B cell (primary cell): Measurements from ENCODE around the gene ARHGEF17. TPM values are rescaled to one million over a fixed set of nuclear protein-coding genes. Genes with fewer than 3 reads are reported as not detected.

ENCODE experiments used
- ATAC-seq: fragments of 200-7000 bp; cut with Tn5 transposase; one replicate; pipeline ENCODE4 v1.10.0; 2021; ENCODE audit warnings: low read depth, mild to moderate bottlenecking, moderate number of reproducible peaks, moderate library complexity
- CTCF ChIA-PET: fragments of 350-600 bp; sonication (Branson Sonifier 250); formaldehyde crosslinking; loops from one replicate; lab custom pipeline; 2021; ENCODE audit warnings: antibody characterized with exemption, inconsistent platforms; lab: Charles Lee
- POLR2A ChIA-PET: fragments of 350-600 bp; sonication (Branson Sonifier 250); formaldehyde crosslinking; loops from one replicate; lab custom pipeline; 2021; ENCODE audit warnings: antibody characterized with exemption; lab: Charles Lee
- DNase-seq: peaks from one replicate; pipeline ENCODE4 v3.0.0; 2013
- H2AFZ ChIP-seq: 2 replicates; pipeline ENCODE4 v1.6.1; 2012; ENCODE audit warnings: mild to moderate bottlenecking, low read depth, low read length; ENCODE audit not compliant: insufficient read depth, poor library complexity, severe bottlenecking
- H3K27ac ChIP-seq, 2 donors: 1 replicate in 1 of 2; 2 replicates in 1 of 2; pipeline ENCODE4 v1.5.1; 2012 to 2013; ENCODE audit warnings: low read length in 2 of 2, mild to moderate bottlenecking in 2 of 2, moderate library complexity in 1 of 2
- H3K27me3 ChIP-seq, 4 experiments: fragments of 200-600 bp in 1 of 4; sonication (generic) in 1 of 4; replicated peaks in 1 of 4; 1 replicate in 2 of 4; 2 replicates in 2 of 4; pipeline versions ENCODE4 v1.6.1 to v1.7.0; 2013 to 2016; ENCODE audit warnings: low read length in 3 of 4, mild to moderate bottlenecking in 2 of 4, mixed read lengths in 1 of 4, moderate library complexity in 1 of 4; ENCODE audit not compliant: insufficient read depth in 4 of 4, control insufficient read depth in 3 of 4; ENCODE audit errors: control extremely low read depth in 1 of 4
- H3K36me3 ChIP-seq, 2 experiments: replicated peaks in 1 of 2; 1 replicate in 1 of 2; 2 replicates in 1 of 2; pipeline versions ENCODE4 v1.6.1 to v1.7.1; 2013; ENCODE audit warnings: low read length in 1 of 2; ENCODE audit not compliant: insufficient read depth in 2 of 2, control insufficient read depth in 1 of 2; ENCODE audit errors: control extremely low read depth in 1 of 2, extremely low read depth in 1 of 2
- H3K4me1 ChIP-seq, 2 donors: fragments of 200-600 bp in 1 of 2; sonication (generic) in 1 of 2; 1 replicate in 1 of 2; 2 replicates in 1 of 2; pipeline versions ENCODE4 v1.5.1 to v1.6.1; 2013 to 2017; ENCODE audit warnings: low read length in 2 of 2; ENCODE audit not compliant: control insufficient read depth in 2 of 2, insufficient read depth in 2 of 2
- H3K4me2 ChIP-seq: replicated peaks from 2 replicates; pipeline ENCODE3; 2012; ENCODE audit warnings: mild to moderate bottlenecking, low read depth, low read length; ENCODE audit not compliant: poor library complexity, severe bottlenecking
- H3K4me3 ChIP-seq, 5 experiments: fragments of 200-600 bp in 1 of 5; sonication (generic) in 1 of 5; 1 replicate in 3 of 5; 2 replicates in 2 of 5; pipeline versions ENCODE4 v1.5.1 to v1.7.0; 2011 to 2016; ENCODE audit warnings: low read length in 4 of 5, mild to moderate bottlenecking in 4 of 5, low read depth in 2 of 5, control low read depth in 1 of 5, moderate library complexity in 1 of 5; ENCODE audit not compliant: insufficient read depth in 1 of 5; ENCODE audit errors: control extremely low read depth in 1 of 5, extremely low read depth in 1 of 5
- H3K79me2 ChIP-seq: fragments of 200-600 bp; sonication (generic); one replicate; pipeline ENCODE4 v1.6.0; 2016; ENCODE audit warnings: low read length; ENCODE audit not compliant: control insufficient read depth, insufficient read depth
- H3K9ac ChIP-seq: fragments of 200-600 bp; sonication (generic); 2 replicates; pipeline ENCODE4 v1.6.1; 2017; ENCODE audit warnings: mild to moderate bottlenecking, low read length, moderate library complexity
- H3K9me3 ChIP-seq, 3 donors: one replicate each; pipeline versions ENCODE4 v1.6.1 to v1.7.1; 2013; ENCODE audit warnings: low read length in 2 of 3; ENCODE audit not compliant: control insufficient read depth in 2 of 3, insufficient read depth in 1 of 3; ENCODE audit errors: control extremely low read depth in 1 of 3
- H4K20me1 ChIP-seq: 2 replicates; pipeline ENCODE4 v1.6.0; 2012; ENCODE audit warnings: mild to moderate bottlenecking, low read length; ENCODE audit not compliant: insufficient read depth, control insufficient read depth, poor library complexity, severe bottlenecking
- H3K27ac Mint-ChIP-seq: one replicate; pipeline ENCODE4 v1.8.0; 2021; ENCODE audit warnings: mixed read lengths
- H3K27me3 Mint-ChIP-seq: one replicate; pipeline ENCODE4 v1.8.0; 2021; ENCODE audit warnings: mixed read lengths
- H3K4me1 Mint-ChIP-seq: one replicate; pipeline ENCODE4 v1.8.0; 2021; ENCODE audit warnings: mixed read lengths
- H3K4me3 Mint-ChIP-seq: one replicate; pipeline ENCODE4 v1.8.0; 2021; ENCODE audit warnings: mixed read lengths
- H3K9me3 Mint-ChIP-seq: one replicate; pipeline ENCODE4 v1.8.0; 2022; ENCODE audit warnings: mixed read lengths; ENCODE audit not compliant: insufficient read depth
- EZH2 ChIP-seq: IDR thresholded peaks from 2 replicates; pipeline ENCODE4 v1.6.1; 2012; ENCODE audit warnings: borderline replicate concordance, low read depth, mild to moderate bottlenecking, moderate library complexity, low read length; ENCODE audit not compliant: insufficient read depth, poor library complexity, severe bottlenecking
- WGBS: methylation state at CpG from one replicate; pipeline ENCODE4 v1.1.5; 2013; ENCODE audit warnings: missing lambda C conversion rate; ENCODE audit not compliant: insufficient coverage; 5-methylcytosine and 5-hydroxymethylcytosine counted together
- intact Hi-C: fragments of 100-400 bp; cut with micrococcal nuclease; formaldehyde crosslinking; loops from one replicate; pipeline ENCODE4 v1.10.0; 2022
- polyA plus RNA-seq: library from polyadenylated mRNA; depleted of rRNA; stranded (reverse); fragments of >200 nt; gene quantifications from 2 replicates; pipeline ENCODE4 v1.2.3, GENCODE V29; 2012
- total RNA-seq, 2 donors: library from RNA; stranded (reverse); fragments of 120-200 nt in 1 of 2; gene quantifications; 1 replicate in 1 of 2; 2 replicates in 1 of 2; pipeline versions ENCODE4 v1.2.3 to v1.2.4, GENCODE V29; 2013 to 2022
- TF ChIP-seq, protein P1 (sequence below): fragments of 200-600 bp; IDR thresholded peaks from one replicate; pipeline ENCODE4 v1.8.0; 2022; ENCODE audit warnings: antibody characterized with exemption, mild to moderate bottlenecking

Gene ARHGEF17
- total and polyA plus RNA-seq, 2 donors (not counting 1 experiment from before 2014, with no cell fraction given), result 0.05 TPM; not detected in 1

DNA sequence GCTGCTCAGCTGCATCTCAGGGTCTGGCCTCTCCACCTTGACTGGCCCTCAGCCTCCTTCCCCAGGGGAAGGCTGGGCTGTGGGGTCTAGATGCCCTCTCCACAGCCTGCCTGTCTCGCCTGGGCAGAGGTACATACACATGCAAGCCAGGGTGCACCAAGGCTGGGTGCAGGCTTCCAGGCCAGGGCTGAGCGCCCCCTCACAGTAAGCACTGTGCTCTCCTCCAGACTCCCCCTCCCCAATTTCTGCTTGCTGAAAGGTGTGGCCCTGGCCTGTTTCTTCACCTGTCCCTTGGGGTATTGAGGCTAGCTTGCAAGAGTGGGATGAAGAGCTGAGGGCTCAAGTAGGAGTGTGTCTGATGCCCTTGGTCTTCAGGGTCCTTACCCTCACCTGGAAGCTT is 90.6 kb downstream of the ARHGEF17 start:
- H3K4me2 ChIP-seq, result no peak overlapping the region
- Mint-ChIP-seq H3K9me3 (no peaks in the 10 kb centered on the region), H3K27me3 (no peaks in the 10 kb centered on the region), H3K27ac (peak overlapping the region; percentile 73), H3K4me1 (no peaks in the 10 kb centered on the region), H3K4me3 (no peak overlapping the region)
- H2AFZ ChIP-seq, result no peak overlapping the region
- H3K79me2 ChIP-seq, result peaks cover 11% of the 10 kb centered on the region
- H3K9me3 ChIP-seq, result no peaks in the 10 kb centered on the region
- no peak overlapping the region for H3K4me3 ChIP-seq
- ChIA-PET POLR2A (interaction anchor here (0.6 kb wide), 1 partner anchor 44 kb away, joined by 4 read pairs; no protein-coding TSS in a partner anchor), CTCF (interaction anchor here (1.1 to 9.4 kb wide), 4 partner anchors 41 to 262 kb away, joined by 3 to 102 read pairs (median 7); no protein-coding TSS in a partner anchor)
- no peak for ATAC-seq
- TF ChIP-seq, protein P1, sequence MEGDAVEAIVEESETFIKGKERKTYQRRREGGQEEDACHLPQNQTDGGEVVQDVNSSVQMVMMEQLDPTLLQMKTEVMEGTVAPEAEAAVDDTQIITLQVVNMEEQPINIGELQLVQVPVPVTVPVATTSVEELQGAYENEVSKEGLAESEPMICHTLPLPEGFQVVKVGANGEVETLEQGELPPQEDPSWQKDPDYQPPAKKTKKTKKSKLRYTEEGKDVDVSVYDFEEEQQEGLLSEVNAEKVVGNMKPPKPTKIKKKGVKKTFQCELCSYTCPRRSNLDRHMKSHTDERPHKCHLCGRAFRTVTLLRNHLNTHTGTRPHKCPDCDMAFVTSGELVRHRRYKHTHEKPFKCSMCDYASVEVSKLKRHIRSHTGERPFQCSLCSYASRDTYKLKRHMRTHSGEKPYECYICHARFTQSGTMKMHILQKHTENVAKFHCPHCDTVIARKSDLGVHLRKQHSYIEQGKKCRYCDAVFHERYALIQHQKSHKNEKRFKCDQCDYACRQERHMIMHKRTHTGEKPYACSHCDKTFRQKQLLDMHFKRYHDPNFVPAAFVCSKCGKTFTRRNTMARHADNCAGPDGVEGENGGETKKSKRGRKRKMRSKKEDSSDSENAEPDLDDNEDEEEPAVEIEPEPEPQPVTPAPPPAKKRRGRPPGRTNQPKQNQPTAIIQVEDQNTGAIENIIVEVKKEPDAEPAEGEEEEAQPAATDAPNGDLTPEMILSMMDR, result no peak
- no peak for TF ChIP-seq EZH2
- peaks cover 25% of the 10 kb centered on the region for H4K20me1 ChIP-seq
- H3K27me3 ChIP-seq, result no peaks in the 10 kb centered on the region
- 100% methylated on average over 1 of the region's 2 CpGs for WGBS
- peak; percentile 37 for DNase-seq
- H3K27ac ChIP-seq, result no peak overlapping the region
- intact Hi-C loops, result no loop called here
- no peak overlapping the region for H3K9ac ChIP-seq
- peaks cover 0 to 57% of the 10 kb centered on the region in 2 experiments for H3K36me3 ChIP-seq
- no peaks in the 10 kb centered on the region for H3K4me1 ChIP-seq

DNA sequence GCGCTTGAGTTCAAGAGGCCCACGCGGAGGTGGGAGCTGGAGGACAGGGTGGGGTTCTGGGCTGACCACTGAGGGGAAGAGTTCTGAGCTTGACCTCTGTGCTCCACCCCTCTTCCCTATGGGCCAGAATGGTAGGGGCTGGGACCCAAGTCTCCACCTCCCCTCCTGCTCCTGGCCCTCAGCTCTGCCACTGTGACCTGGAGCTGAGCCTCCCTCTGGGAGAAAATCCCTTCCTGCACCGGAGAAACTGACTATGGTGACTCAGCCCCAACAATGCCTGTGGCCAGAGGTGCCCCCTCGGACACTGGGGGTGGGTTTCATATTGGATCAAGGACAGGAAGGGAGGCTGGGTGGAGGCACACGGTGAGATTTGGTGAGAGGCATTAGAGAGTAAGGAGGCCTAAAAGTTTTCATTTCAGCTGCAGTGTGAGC is 91.1 kb downstream of the ARHGEF17 start:
- intact Hi-C loops, result no loop called here
- H3K4me3 Mint-ChIP-seq, result no peak overlapping the region
- Histone ChIP-seq H3K4me1 (no peaks in the 10 kb centered on the region), H3K4me3 (no peak overlapping the region), H3K9me3 (no peaks in the 10 kb centered on the region), H3K27me3 (no peaks in the 10 kb centered on the region), H3K9ac (no peak overlapping the region), H2AFZ (no peak overlapping the region), H3K27ac (peak overlapping the region in 1 of 2 donors; percentile 48), H4K20me1 (peaks cover 21% of the 10 kb centered on the region), H3K79me2 (peaks cover 7% of the 10 kb centered on the region), H3K4me2 (no peak overlapping the region), H3K36me3 (peaks cover 0 to 52% of the 10 kb centered on the region in 2 experiments)
- ATAC-seq, result no peak
- POLR2A ChIA-PET, result interaction anchor here (0.6 kb wide), 1 partner anchor 44 kb away, joined by 4 read pairs; no protein-coding TSS in a partner anchor
- WGBS, result 89% methylated on average over 2 of the region's 6 CpGs
- peak overlapping the region; percentile 73 for H3K27ac Mint-ChIP-seq
- no peaks in the 10 kb centered on the region for H3K9me3 Mint-ChIP-seq
- DNase-seq, result peak; percentile 20
- CTCF ChIA-PET, result interaction anchor here (1.1 to 9.4 kb wide), 3 partner anchors 41 to 63 kb away, joined by 3 to 102 read pairs (median 4); no protein-coding TSS in a partner anchor
- H3K4me1 Mint-ChIP-seq, result peaks cover 2% of the 10 kb centered on the region
- TF ChIP-seq, protein P1, result no peak
- TF ChIP-seq EZH2, result no peak
- H3K27me3 Mint-ChIP-seq, result no peaks in the 10 kb centered on the region
